IgD-negative memory B cell (primary cell): Measurements from ENCODE around the gene TEX2. TPM values are rescaled to one million over a fixed set of nuclear protein-coding genes. Genes with fewer than 3 reads are reported as not detected.
A peak's percentile ranks its signal among the peaks of the same experiment; 100 is the strongest.
"Not testable (repeated sequence)": the region's sequence is repeated elsewhere in the genome, so short reads cannot be mapped to it uniquely, and the experiment has no call there.

Source experiments
- H3K27ac Mint-ChIP-seq, 3 donors: one replicate each; pipeline ENCODE4 v1.8.0; 2020 to 2022; ENCODE audit warnings: mild to moderate bottlenecking in 3 of 3, mixed read lengths in 3 of 3, moderate library complexity in 1 of 3
- H3K27me3 Mint-ChIP-seq: one replicate; pipeline ENCODE4 v1.8.0; 2021; ENCODE audit warnings: mixed read lengths
- H3K36me3 Mint-ChIP-seq: one replicate; pipeline ENCODE4 v1.8.0; 2020; ENCODE audit warnings: mild to moderate bottlenecking, mixed read lengths
- H3K4me1 Mint-ChIP-seq, 3 donors: one replicate each; pipeline ENCODE4 v1.8.0; 2020 to 2022; ENCODE audit warnings: mixed read lengths in 3 of 3, mild to moderate bottlenecking in 1 of 3
- H3K4me3 Mint-ChIP-seq, 4 donors: one replicate each; pipeline ENCODE4 v1.8.0; 2020 to 2022; ENCODE audit warnings: mild to moderate bottlenecking in 4 of 4, mixed read lengths in 4 of 4, moderate library complexity in 3 of 4
- H3K9me3 Mint-ChIP-seq, 3 donors: one replicate each; pipeline ENCODE4 v1.8.0; 2020 to 2021; ENCODE audit warnings: mixed read lengths in 3 of 3, mild to moderate bottlenecking in 1 of 3
- polyA plus RNA-seq: library from polyadenylated mRNA; unstranded; fragments of 300-500 nt; fragmentation: Illumina TruSeq; gene quantifications from one replicate; pipeline ENCODE4 v1.2.3, GENCODE V29; 2021

TEX2 gene
- polyA plus RNA-seq, 1 donor from 2014 or later, result 2.8 TPM

DNA sequence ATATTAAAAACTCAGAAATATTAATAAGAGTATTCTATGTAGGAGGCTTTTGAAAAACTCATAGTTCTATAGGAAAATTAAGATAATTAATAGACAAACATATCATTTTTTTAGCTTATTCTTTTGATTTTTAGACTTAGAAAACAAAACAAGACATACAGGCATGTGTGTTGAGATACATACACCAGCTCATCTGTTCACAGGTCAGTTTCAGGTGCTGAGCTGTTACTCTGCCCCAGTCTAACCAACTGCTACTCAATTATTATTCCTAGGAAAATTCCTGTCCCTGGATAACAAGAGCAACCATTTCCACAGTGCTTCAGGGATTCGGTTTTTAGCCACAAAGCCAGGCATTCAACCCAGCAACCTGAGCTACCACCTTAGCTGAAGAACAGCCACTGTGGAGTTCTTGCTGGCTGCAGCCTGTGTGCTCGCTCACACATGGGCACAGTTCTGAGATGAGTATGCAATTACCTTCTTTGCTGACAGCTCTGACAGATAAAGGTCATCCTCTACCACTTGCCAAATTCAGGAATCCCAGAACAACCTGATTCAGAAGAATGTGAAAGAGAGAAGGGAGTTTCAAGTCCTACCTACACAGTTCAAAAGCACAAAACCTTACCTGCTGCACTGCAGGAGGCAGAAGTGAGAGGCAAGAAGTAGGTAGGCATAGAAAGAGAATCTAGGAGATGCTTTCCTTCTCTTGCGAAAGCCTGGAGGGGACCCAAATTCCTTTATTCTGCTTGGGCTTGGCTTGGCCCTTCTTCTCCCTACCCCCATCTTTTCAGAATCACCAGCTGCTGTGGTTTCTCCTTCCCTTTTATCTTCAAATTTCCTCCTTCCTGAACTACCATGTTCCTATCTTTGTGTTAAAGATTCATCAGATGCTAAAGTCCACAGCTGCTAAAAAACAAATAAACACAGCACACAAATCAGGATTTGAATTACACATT lies 62.7 kb downstream of the TEX2 start:
- Mint-ChIP-seq H3K36me3 (peaks cover 4% of the 10 kb centered on the region), H3K27ac (no peak overlapping the region), H3K9me3 (peaks cover 0 to 2% (median 0%) of the 10 kb centered on the region in 3 donors), H3K4me3 (no peak overlapping the region), H3K4me1 (peaks cover 0 to 1% (median 0%) of the 10 kb centered on the region in 3 donors), H3K27me3 (no peaks in the 10 kb centered on the region)

- Mint-ChIP-seq H3K36me3 (peaks cover 7% of the 10 kb centered on the region), H3K9me3 (peaks cover 0 to 2% (median 0%) of the 10 kb centered on the region in 3 donors), H3K4me3 (no peak overlapping the region), H3K27ac (no peak overlapping the region), H3K27me3 (no peaks in the 10 kb centered on the region), H3K4me1 (peaks cover 0 to 1% (median 0%) of the 10 kb centered on the region in 3 donors)
Measured at GRCh38 chr17:64198331-64199090, 64.5 kb downstream of the TEX2 start.

- no peak overlapping the region for H3K27ac Mint-ChIP-seq
- peaks cover 7% of the 10 kb centered on the region for H3K36me3 Mint-ChIP-seq
- H3K9me3 Mint-ChIP-seq, result peaks cover 0 to 2% (median 0%) of the 10 kb centered on the region in 3 donors
- H3K4me1 Mint-ChIP-seq, result peaks cover 0 to 1% (median 0%) of the 10 kb centered on the region in 3 donors
- H3K4me3 Mint-ChIP-seq, result no peak overlapping the region
- H3K27me3 Mint-ChIP-seq, result no peaks in the 10 kb centered on the region
Measured at GRCh38 chr17:64196601-64197000, 66.5 kb downstream of the TEX2 start.

DNA sequence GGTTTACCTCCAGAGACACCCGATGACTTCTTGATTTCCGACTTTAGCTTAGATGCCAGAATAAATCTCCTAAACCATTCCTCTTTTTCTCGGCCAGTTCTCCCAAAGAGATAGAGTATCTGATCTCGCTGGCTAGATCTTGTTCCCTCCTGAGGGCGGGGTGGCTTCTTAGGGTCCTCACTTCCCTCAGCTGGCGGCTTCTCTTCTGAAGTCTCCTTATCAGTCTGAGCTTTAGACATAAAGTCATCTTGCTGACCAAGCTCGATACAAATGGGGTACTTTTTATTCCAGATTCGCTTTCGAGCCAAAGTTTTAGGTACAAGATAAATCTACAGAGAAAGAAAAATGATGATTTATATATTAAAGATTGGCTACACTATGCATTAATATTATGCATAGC lies 69.5 kb downstream of the TEX2 start:
- no peaks in the 10 kb centered on the region for H3K4me1 Mint-ChIP-seq
- no peak overlapping the region for H3K4me3 Mint-ChIP-seq
- no peaks in the 10 kb centered on the region for H3K27me3 Mint-ChIP-seq
- peaks cover 0 to 2% (median 0%) of the 10 kb centered on the region in 3 donors for H3K9me3 Mint-ChIP-seq
- H3K27ac Mint-ChIP-seq, result peak overlapping the region in 1 of 3 donors; percentile 47
- H3K36me3 Mint-ChIP-seq, result peaks cover 7% of the 10 kb centered on the region

DNA sequence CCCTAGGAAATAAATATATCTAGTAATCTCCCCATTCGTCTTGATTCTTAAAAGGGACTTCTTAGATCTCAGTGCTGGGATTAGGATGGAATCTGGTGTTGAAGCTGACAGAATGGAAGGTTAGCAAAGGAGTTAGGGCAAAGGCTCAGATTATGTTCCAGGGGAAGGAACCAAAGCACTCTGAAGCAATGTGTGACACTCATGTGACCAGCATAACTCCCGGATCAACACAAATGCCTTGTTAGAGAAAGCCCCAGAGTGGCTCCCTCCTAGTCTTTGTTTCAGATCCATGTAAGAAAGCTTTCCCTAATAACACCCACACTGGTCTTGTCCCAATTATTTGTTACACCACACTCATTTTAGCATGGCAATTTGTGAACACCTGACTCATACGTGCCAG lies 70.5 kb downstream of the TEX2 start:
- Mint-ChIP-seq H3K4me1 (no peaks in the 10 kb centered on the region), H3K9me3 (peaks cover 0 to 2% (median 0%) of the 10 kb centered on the region in 3 donors), H3K36me3 (peaks cover 6% of the 10 kb centered on the region), H3K4me3 (no peak overlapping the region), H3K27me3 (no peaks in the 10 kb centered on the region), H3K27ac (no peak overlapping the region)

DNA sequence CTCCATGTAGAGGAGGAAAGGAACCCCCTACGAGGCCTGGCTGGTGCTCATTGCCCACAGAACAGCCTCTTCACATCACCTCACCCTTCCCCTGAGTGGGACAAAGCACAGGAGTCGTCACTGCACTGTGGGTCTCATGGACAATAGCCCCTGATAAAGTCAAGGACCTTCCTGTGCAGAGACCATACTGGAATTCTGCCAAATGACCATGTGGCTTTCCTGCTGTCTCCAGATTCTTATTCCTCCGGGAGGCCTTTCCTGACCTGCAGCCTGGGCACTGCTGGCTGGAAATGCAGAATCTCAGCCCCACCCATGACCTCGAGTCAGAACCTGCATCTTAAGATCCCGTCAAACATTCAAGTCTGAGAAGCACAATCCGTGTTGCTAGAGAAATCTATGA lies 72.6 kb downstream of the TEX2 start:
- Mint-ChIP-seq H3K27me3 (no peaks in the 10 kb centered on the region), H3K4me3 (no peak overlapping the region), H3K9me3 (no peaks in the 10 kb centered on the region), H3K36me3 (peaks cover 7% of the 10 kb centered on the region), H3K27ac (no peak overlapping the region), H3K4me1 (no peaks in the 10 kb centered on the region)

DNA sequence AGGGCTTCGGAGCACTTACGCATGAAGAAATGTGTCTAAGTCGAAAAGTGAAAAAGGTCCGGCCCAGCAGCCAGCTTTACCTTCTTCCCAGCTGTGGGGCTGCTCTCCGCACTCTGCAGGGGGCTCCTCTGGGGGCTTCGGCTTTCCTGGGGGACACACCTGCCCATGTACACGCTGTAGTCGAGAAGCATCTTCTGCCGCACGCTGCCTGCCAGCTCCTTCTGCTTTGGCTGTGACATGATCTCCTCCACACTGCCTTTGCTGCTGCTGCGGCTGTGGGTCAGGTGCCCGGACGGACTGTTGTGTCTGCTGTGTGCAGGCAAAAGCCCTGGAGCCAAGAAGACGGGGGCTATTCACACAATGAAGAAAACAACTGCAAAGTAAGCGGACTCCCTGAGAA lies 75.0 kb downstream of the TEX2 start:
- Mint-ChIP-seq H3K27me3 (no peaks in the 10 kb centered on the region), H3K27ac (no peak overlapping the region), H3K36me3 (peaks cover 5% of the 10 kb centered on the region), H3K9me3 (no peaks in the 10 kb centered on the region), H3K4me1 (no peaks in the 10 kb centered on the region), H3K4me3 (no peak overlapping the region)

- Mint-ChIP-seq H3K4me3 (no peak overlapping the region), H3K36me3 (peaks cover 5% of the 10 kb centered on the region), H3K27me3 (no peaks in the 10 kb centered on the region), H3K4me1 (no peaks in the 10 kb centered on the region), H3K27ac (no peak overlapping the region), H3K9me3 (no peaks in the 10 kb centered on the region)
Measured at GRCh38 chr17:64187093-64187895, 75.8 kb downstream of the TEX2 start.

DNA sequence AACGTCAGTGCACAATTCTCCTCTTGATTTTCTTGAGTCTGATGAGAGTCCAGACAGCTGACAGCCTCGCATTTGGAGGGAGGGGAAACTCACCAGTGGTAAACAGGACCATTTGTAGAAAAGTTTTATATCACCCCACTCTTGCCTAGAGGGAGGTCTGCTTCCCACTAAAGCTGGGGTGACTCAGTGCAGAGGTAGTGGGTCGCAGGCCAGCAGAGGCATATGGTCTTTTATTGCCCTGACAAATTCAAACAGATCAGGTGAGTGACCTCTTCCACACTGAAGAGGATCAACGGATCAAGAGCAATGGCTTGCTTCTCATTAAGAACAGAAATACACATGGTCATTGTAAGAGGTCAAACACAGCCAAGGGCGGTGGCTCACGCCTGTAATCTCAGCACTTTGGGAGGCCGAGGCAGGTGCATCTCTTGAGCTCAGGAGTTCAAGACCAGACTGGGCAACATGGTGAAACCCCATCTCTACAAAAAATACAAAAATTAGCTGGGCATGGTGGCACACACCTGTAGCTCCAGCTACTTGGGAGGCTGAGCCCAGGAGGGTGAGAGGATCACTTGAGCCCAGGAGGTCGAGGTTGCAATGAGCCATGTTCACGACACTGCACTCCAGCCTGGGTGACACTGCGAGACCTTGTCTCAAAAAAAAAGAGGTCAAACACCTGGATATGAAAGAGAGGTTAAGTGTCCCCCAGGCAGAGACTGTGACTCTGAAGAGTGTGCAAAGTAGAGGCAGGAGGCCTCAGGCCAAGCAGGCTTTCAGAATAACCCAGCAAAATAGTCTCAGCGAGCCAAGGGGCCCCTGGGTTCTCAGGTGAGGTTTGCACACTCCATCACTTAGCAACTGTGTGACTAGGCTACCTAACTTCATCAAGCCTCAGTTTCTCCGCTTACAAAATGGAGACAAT lies 76.6 kb downstream of the TEX2 start:
- no peaks in the 10 kb centered on the region for H3K9me3 Mint-ChIP-seq
- no peaks in the 10 kb centered on the region for H3K4me1 Mint-ChIP-seq
- no peak overlapping the region for H3K27ac Mint-ChIP-seq
- H3K36me3 Mint-ChIP-seq, result peaks cover 5% of the 10 kb centered on the region
- no peaks in the 10 kb centered on the region for H3K27me3 Mint-ChIP-seq
- no peak overlapping the region for H3K4me3 Mint-ChIP-seq

GRCh38 chr17:64185557-64185956 lies 77.5 kb downstream of the TEX2 start:
- not testable (repeated sequence) for H3K9me3 Mint-ChIP-seq, H3K27me3 Mint-ChIP-seq, H3K4me3 Mint-ChIP-seq, H3K27ac Mint-ChIP-seq, H3K36me3 Mint-ChIP-seq, H3K4me1 Mint-ChIP-seq

DNA sequence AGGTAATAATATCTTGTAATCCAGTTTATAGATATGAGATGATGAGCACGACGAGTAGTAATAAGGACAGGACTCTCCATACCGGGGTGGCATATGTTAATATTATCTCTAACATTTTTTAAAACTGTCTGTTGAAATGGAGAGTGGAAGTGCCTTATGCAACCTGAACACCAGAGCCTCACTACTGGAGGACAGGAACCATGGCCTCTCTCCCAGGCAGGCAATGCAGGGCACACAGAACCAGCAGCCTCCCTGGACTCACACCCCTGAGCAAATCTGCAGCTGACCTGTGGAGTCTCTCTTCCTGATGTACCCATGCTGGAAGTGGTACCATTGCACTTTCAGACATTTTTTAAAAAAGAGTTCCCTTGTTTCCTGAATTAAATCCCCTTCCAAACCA lies 78.0 kb downstream of the TEX2 start:
- peaks cover 5% of the 10 kb centered on the region for H3K36me3 Mint-ChIP-seq
- H3K27ac Mint-ChIP-seq, result no peak overlapping the region
- no peak overlapping the region for H3K4me3 Mint-ChIP-seq

GRCh38 chr17:64183815-64184214 lies 79.2 kb downstream of the TEX2 start:
- Mint-ChIP-seq H3K27ac (no peak overlapping the region), H3K36me3 (peaks cover 5% of the 10 kb centered on the region), H3K27me3 (no peaks in the 10 kb centered on the region), H3K9me3 (peaks cover 0 to 5% (median 1%) of the 10 kb centered on the region in 3 donors), H3K4me1 (no peaks in the 10 kb centered on the region), H3K4me3 (no peak overlapping the region)

More for the DNA sequence above, 78.0 kb downstream of the TEX2 start:
- Mint-ChIP-seq H3K4me1 (no peaks in the 10 kb centered on the region), H3K27me3 (no peaks in the 10 kb centered on the region), H3K9me3 (no peaks in the 10 kb centered on the region)

GRCh38 chr17:64182325-64183012 lies 80.6 kb downstream of the TEX2 start:
- H3K27me3 Mint-ChIP-seq, result no peaks in the 10 kb centered on the region
- no peaks in the 10 kb centered on the region for H3K4me1 Mint-ChIP-seq
- H3K36me3 Mint-ChIP-seq, result peaks cover 2% of the 10 kb centered on the region
- no peak overlapping the region for H3K27ac Mint-ChIP-seq
- peaks cover 0 to 5% (median 1%) of the 10 kb centered on the region in 3 donors for H3K9me3 Mint-ChIP-seq
- H3K4me3 Mint-ChIP-seq, result no peak overlapping the region
